MM.1S (cell line): ENCODE data around the gene RNLS.

Source experiments
- DNase-seq: peaks from one replicate; pipeline ENCODE4 v3.0.0-alpha.2; 2015
- H2AFZ ChIP-seq: fragments of 300-600 bp; sonication (generic); 2 replicates; pipeline ENCODE4 v1.6.0; 2016; ENCODE audit warnings: antibody characterized with exemption, low read length
- H3F3A ChIP-seq: fragments of 300-600 bp; sonication (generic); 2 replicates; pipeline ENCODE4 v1.6.1; 2016; ENCODE audit warnings: mild to moderate bottlenecking, antibody characterized with exemption, low read length, moderate library complexity, mixed read lengths; ENCODE audit not compliant: insufficient read depth
- H3K27ac ChIP-seq: fragments of 300-600 bp; sonication (generic); 2 replicates; pipeline ENCODE4 v1.5.1; 2016; ENCODE audit warnings: mild to moderate bottlenecking, low read length
- H3K27me3 ChIP-seq: fragments of 300-600 bp; sonication (generic); replicated peaks from 2 replicates; pipeline ENCODE4 v1.6.0; 2016; ENCODE audit warnings: low read length; ENCODE audit not compliant: insufficient read depth
- H3K36me3 ChIP-seq: fragments of 300-600 bp; sonication (generic); replicated peaks from 2 replicates; pipeline ENCODE4 v1.6.1; 2016; ENCODE audit warnings: mild to moderate bottlenecking, low read length, mixed read lengths; ENCODE audit not compliant: insufficient read depth
- H3K4me1 ChIP-seq: fragments of 300-600 bp; sonication (generic); 2 replicates; pipeline ENCODE4 v1.6.1; 2016; ENCODE audit warnings: low read length, mixed read lengths
- H3K4me2 ChIP-seq: fragments of 300-600 bp; sonication (generic); 2 replicates; pipeline ENCODE4 v1.6.0; 2016; ENCODE audit warnings: low read depth, low read length
- H3K4me3 ChIP-seq: fragments of 300-600 bp; sonication (generic); 2 replicates; pipeline ENCODE4 v1.5.1; 2016; ENCODE audit warnings: low read length, mixed read lengths
- H3K79me2 ChIP-seq: fragments of 300-600 bp; sonication (generic); 2 replicates; pipeline ENCODE4 v1.6.1; 2016; ENCODE audit warnings: mixed run types, low read length, mixed read lengths
- H3K9ac ChIP-seq: fragments of 300-600 bp; sonication (generic); 2 replicates; pipeline ENCODE4 v1.6.1; 2016; ENCODE audit warnings: low read length, mixed read lengths
- H3K9me2 ChIP-seq: fragments of 300-600 bp; sonication (generic); replicated peaks from 2 replicates; pipeline ENCODE4 v1.6.1; 2016; ENCODE audit warnings: mild to moderate bottlenecking, low read length, mixed read lengths; ENCODE audit not compliant: insufficient read depth
- H3K9me3 ChIP-seq: fragments of 300-600 bp; sonication (generic); replicated peaks from 2 replicates; pipeline ENCODE4 v1.6.1; 2016; ENCODE audit warnings: mild to moderate bottlenecking, low read length, mixed read lengths; ENCODE audit not compliant: insufficient read depth
- H4K20me1 ChIP-seq: fragments of 300-600 bp; sonication (generic); 2 replicates; pipeline ENCODE4 v1.6.1; 2016; ENCODE audit warnings: mild to moderate bottlenecking, low read length, moderate library complexity, mixed read lengths; ENCODE audit not compliant: insufficient read depth
- EZH2 ChIP-seq: fragments of 300-600 bp; sonication (generic); optimal IDR thresholded peaks from 2 replicates; pipeline ENCODE3; 2017; ENCODE audit warnings: low read depth, mild to moderate bottlenecking, antibody characterized with exemption, low read length, mixed read lengths
- EZH2phosphoT487 ChIP-seq: fragments of 300-600 bp; sonication (generic); IDR thresholded peaks from 2 replicates; pipeline ENCODE4 v1.6.1; 2018; ENCODE audit warnings: antibody characterized with exemption, low read length
- TF ChIP-seq, protein P1 (sequence below): fragments of 300-600 bp; sonication (generic); IDR thresholded peaks from 2 replicates; pipeline ENCODE4 v1.5.1; 2016; ENCODE audit warnings: antibody characterized with exemption, low read length, mixed read lengths

RNLS gene

DNA sequence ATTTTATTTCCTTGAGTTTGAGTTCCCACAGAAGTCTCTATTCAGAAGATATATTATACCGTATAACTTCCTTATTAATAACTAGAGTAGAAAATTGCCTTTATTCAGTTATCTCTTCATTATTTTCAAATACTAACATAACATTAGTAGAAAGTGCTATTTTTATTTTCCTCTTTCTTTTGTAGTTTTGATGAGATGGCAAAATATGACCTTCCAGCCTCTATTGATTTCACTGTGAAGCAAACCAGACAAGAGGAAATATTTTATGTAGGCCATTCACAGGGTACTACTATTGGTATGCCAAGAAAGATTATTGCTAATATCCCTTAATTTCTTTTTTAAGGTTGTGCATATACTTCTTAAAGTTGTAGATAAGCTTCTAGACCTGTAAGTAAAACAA, 11.4 kb upstream of the RNLS start:
- no peaks in the 10 kb centered on the region for H3K79me2 ChIP-seq
- no peaks in the 10 kb centered on the region for H3K27me3 ChIP-seq
- H3K4me3 ChIP-seq, result no peak overlapping the region
- 0 out of 2 replicates have a peak, but pooled peaks cover 9% of the 10 kb centered on the region for H3F3A ChIP-seq
- H4K20me1 ChIP-seq, result no peaks in the 10 kb centered on the region
- H2AFZ ChIP-seq, result no peak overlapping the region
- TF ChIP-seq EZH2phosphoT487 (no peak), EZH2 (no peak)
- TF ChIP-seq, protein P1, sequence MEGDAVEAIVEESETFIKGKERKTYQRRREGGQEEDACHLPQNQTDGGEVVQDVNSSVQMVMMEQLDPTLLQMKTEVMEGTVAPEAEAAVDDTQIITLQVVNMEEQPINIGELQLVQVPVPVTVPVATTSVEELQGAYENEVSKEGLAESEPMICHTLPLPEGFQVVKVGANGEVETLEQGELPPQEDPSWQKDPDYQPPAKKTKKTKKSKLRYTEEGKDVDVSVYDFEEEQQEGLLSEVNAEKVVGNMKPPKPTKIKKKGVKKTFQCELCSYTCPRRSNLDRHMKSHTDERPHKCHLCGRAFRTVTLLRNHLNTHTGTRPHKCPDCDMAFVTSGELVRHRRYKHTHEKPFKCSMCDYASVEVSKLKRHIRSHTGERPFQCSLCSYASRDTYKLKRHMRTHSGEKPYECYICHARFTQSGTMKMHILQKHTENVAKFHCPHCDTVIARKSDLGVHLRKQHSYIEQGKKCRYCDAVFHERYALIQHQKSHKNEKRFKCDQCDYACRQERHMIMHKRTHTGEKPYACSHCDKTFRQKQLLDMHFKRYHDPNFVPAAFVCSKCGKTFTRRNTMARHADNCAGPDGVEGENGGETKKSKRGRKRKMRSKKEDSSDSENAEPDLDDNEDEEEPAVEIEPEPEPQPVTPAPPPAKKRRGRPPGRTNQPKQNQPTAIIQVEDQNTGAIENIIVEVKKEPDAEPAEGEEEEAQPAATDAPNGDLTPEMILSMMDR, result no peak
- no peak overlapping the region for H3K4me2 ChIP-seq
- H3K36me3 ChIP-seq, result no peaks in the 10 kb centered on the region
- no peak for DNase-seq
- H3K9me3 ChIP-seq, result no peaks in the 10 kb centered on the region
- H3K9ac ChIP-seq, result no peak overlapping the region
- no peak overlapping the region for H3K27ac ChIP-seq
- H3K4me1 ChIP-seq, result peaks cover 11% of the 10 kb centered on the region
- H3K9me2 ChIP-seq, result no peaks in the 10 kb centered on the region

DNA sequence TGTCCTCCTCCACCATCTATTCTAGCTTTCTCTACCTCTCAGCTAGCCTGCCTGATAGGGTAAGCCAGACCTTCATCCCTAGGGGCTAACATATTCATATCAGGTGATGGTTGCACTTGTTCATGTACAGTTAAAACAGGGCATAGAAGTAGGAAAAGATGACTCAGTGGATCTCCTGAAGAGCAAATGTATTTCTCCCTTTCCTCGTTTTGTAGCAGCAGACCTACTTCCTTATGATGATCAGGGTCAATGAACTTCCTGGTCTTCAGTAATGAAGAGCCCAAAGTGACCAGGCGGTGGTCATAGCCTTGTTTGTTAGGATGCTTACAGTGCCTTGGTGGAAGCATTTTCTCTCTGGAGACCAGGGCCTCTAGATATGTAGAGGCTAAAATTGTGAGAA, 9.8 kb upstream of the RNLS start:
- TF ChIP-seq, protein P1, result no peak
- TF ChIP-seq EZH2phosphoT487, result no peak
- no peak for TF ChIP-seq EZH2
- Histone ChIP-seq H3K9me2 (no peaks in the 10 kb centered on the region), H2AFZ (no peak overlapping the region), H3K36me3 (no peaks in the 10 kb centered on the region), H3K4me3 (no peak overlapping the region), H3F3A (0 out of 2 replicates have a peak, but pooled peaks cover 3% of the 10 kb centered on the region), H3K9me3 (no peaks in the 10 kb centered on the region), H3K27me3 (no peaks in the 10 kb centered on the region), H3K9ac (no peak overlapping the region), H3K4me2 (no peak overlapping the region), H4K20me1 (no peaks in the 10 kb centered on the region), H3K27ac (no peak overlapping the region), H3K4me1 (0 out of 2 replicates have a peak, but pooled peaks cover 5% of the 10 kb centered on the region), H3K79me2 (no peaks in the 10 kb centered on the region)
- DNase-seq, result no peak

DNA sequence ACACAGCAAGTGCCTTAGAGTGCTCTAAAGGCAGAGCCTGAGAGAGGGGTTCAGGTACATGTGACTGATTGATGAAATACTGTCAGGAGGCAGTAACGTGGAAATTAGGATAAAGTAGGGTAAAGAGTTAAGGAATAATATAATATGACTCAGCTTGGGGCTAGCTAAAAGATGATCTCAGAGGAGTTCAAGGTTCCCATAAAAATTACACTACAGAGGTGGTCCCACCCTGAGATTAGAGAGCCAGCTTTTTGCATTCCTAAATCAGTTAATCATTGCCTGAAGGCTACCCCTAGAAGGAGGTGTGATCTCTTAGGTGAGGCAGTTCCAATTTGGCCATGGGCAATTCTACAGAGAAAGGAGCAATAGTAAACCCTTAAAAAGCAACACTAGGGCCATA, 9.3 kb upstream of the RNLS start:
- Histone ChIP-seq H3K9ac (no peak overlapping the region), H3K4me1 (no peaks in the 10 kb centered on the region), H3K4me2 (no peak overlapping the region), H3K4me3 (no peak overlapping the region), H3K9me2 (no peaks in the 10 kb centered on the region), H4K20me1 (no peaks in the 10 kb centered on the region), H2AFZ (no peak overlapping the region), H3K36me3 (no peaks in the 10 kb centered on the region), H3K27ac (no peak overlapping the region), H3K27me3 (no peaks in the 10 kb centered on the region), H3K79me2 (no peaks in the 10 kb centered on the region), H3F3A (no peaks in the 10 kb centered on the region), H3K9me3 (no peaks in the 10 kb centered on the region)
- no peak for DNase-seq
- TF ChIP-seq, protein P1, result no peak
- TF ChIP-seq EZH2, result no peak
- no peak for TF ChIP-seq EZH2phosphoT487
